ENCODE data around the gene RCOR1. TPM values are rescaled to one million over a fixed set of nuclear protein-coding genes. Genes with fewer than 3 reads are reported as not detected.
A peak's percentile ranks its signal among the peaks of the same experiment; 100 is the strongest.

Gene RCOR1
- total and polyA plus RNA-seq, 4 donors = 3.1 to 24.1 (median 9.7) TPM

DNA sequence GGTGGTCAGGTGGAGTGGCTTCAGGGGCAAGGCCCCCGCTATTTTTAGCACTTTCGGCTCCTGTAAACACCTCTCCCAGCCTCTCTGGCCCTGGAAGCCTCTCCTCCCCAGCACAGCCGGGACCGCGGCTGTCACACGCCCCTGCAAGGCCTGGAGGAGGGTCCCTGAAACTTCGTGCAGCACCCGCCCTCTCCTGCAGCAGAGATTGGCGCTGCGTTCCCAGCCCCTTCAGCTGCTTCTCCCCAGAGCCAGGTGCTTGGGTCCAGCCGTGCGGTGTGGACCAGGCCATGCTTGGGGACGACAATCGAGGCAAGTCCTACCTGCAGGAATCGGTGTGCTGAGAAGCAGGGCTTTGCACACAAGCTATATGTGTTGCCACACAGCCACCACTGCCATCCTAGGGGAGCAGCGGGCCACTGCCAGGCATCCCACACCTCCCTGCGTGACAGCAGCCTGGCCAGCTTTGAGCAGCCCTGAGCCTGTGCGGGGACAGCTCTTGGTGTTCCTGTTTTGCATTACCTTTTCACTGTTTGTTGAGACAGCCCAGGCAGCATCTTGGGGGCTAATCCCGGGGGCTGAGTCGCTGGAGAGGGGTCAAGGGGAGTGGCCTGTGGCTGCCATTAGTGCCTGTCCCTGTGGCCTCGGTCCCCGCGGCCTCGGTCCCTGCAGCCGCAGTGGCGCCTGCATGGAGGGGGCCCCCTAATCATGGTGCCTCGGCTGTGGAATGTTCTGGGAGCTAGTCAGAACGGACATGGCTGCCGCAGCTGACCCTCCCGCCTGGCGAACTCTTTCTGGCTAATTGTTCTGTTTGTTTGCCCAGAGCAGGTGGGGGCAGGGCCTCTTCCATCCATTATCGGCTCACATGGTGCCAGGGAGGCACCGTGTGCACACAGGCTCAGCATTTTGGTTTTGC lies 157.2 kb downstream of the RCOR1 start:
- no peaks in the 10 kb centered on the region for H3K4me1 ChIP-seq (ENCODE audit: control insufficient read depth in 1 of 2, insufficient read depth in 2 of 2, low read length in 2 of 2)
- DNase-seq = no peak
- no peaks in the 10 kb centered on the region for H3K9me3 ChIP-seq (ENCODE audit: control insufficient read depth, low read length)
- WGBS, 2 donors = 86% methylated on average over 33 of the region's 33 CpGs
- no peaks in the 10 kb centered on the region for H3K27me3 ChIP-seq (ENCODE audit: control insufficient read depth in 1 of 2, insufficient read depth in 2 of 2, low read length in 1 of 2)
- intact Hi-C loops (cut with DNase I) = no loop called here
- H3K36me3 ChIP-seq (ENCODE audit: control insufficient read depth in 1 of 2, insufficient read depth in 2 of 2, low read length in 1 of 2) = no peaks in the 10 kb centered on the region
- no peak overlapping the region for H3K4me3 ChIP-seq (ENCODE audit: low read length in 2 of 2)
- ATAC-seq (ENCODE audit: low FRiP score) = no peak
- no peak overlapping the region for H3K27ac ChIP-seq (ENCODE audit: low read depth in 1 of 2, low read length in 2 of 2)

DNA sequence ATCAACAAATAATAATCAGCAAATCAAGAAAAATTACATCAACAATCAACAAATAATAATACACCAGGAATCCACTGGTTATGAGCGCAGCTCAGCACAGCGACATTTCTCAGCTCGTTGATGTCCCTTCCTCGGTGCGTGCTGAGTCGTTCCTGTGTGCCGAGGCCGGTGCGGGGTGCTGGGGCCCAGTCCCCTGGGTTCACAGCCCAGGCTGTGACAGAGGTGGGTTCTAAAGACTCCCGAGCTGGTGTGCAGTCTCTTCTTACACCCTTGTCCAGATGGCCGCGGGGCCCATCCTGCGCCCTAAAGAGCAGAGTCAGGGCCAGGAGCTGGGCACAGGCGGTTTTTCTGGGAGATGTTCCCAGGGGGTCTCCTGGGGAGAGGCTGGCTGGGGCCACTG lies 157.9 kb downstream of the RCOR1 start:
- 94 to 95% methylated on average over 14 of the region's 14 CpGs for WGBS, 2 donors
- H3K27ac ChIP-seq (ENCODE audit: low read depth in 1 of 2, low read length in 2 of 2) = no peak overlapping the region
- intact Hi-C loops (cut with DNase I) = no loop called here
- H3K27me3 ChIP-seq (ENCODE audit: control insufficient read depth in 1 of 2, insufficient read depth in 2 of 2, low read length in 1 of 2) = no peaks in the 10 kb centered on the region
- H3K4me3 ChIP-seq (ENCODE audit: low read length in 2 of 2) = no peak overlapping the region
- H3K36me3 ChIP-seq (ENCODE audit: control insufficient read depth in 1 of 2, insufficient read depth in 2 of 2, low read length in 1 of 2) = no peaks in the 10 kb centered on the region
- ATAC-seq (ENCODE audit: low FRiP score) (no peak), DNase-seq (no peak)
- H3K9me3 ChIP-seq (ENCODE audit: control insufficient read depth, low read length) = no peaks in the 10 kb centered on the region
- no peaks in the 10 kb centered on the region for H3K4me1 ChIP-seq (ENCODE audit: control insufficient read depth in 1 of 2, insufficient read depth in 2 of 2, low read length in 2 of 2)

DNA sequence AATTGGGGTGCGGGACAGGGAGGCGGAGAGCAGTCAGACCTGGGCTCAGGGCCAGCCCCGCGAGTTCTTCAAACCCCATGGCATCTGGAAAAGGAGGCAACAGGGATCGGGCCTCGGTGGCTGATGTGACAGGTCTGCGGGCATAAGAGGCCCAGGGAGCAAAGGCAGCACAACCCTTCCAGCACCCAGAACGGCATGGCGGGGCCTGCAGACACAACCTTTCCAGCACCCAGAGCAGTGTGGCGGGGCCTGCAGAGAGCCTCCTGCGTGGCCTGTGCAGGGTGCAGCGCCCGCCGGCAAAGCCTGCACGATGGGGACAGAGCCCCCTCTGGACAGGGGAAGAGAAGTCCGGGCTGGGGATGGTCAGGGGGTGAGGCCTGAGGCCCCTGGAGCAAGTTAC lies 158.6 kb downstream of the RCOR1 start:
- intact Hi-C loops (cut with DNase I) = no loop called here
- Histone ChIP-seq H3K27ac (ENCODE audit: low read depth in 1 of 2, low read length in 2 of 2) (no peak overlapping the region), H3K9me3 (ENCODE audit: control insufficient read depth, low read length) (no peaks in the 10 kb centered on the region), H3K4me3 (ENCODE audit: low read length in 2 of 2) (no peak overlapping the region), H3K36me3 (ENCODE audit: control insufficient read depth in 1 of 2, insufficient read depth in 2 of 2, low read length in 1 of 2) (no peaks in the 10 kb centered on the region), H3K27me3 (ENCODE audit: control insufficient read depth in 1 of 2, insufficient read depth in 2 of 2, low read length in 1 of 2) (no peaks in the 10 kb centered on the region), H3K4me1 (ENCODE audit: control insufficient read depth in 1 of 2, insufficient read depth in 2 of 2, low read length in 2 of 2) (no peaks in the 10 kb centered on the region)
- ATAC-seq (ENCODE audit: low FRiP score) (no peak), DNase-seq (no peak)
- 84 to 89% methylated on average over 16 of the region's 16 CpGs for WGBS, 2 donors

DNA sequence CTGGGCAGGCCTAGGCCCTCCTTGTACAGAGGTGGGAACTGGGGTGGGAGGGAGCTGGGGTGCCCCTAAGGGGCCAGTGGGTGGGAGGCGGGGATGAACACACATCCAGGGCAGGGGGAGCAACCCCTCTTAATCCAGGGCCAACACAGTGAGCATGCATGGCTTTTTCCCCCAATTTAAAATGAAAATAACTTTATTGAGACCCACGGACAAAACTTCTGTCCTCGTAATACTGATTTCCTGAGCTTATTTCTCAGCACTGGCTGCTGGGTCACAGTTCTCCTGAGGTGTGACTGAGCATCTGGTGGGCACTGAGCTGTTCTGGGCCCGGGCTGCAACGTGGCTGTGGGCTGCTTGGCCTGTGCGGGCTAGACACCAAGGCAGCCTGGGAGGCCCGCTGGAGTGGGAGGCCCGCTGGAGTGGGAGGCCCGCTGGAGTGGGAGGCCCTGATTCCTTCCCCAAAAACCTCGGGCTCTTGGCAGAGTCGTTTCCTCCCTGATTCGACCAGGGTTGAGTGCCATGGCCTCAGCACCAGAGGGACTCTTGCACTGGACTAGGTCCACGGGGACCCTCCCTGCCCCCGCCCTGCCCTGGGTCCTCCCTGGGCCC lies 159.9 kb downstream of the RCOR1 start:
- Histone ChIP-seq H3K27ac (ENCODE audit: low read depth in 1 of 2, low read length in 2 of 2) (no peak overlapping the region), H3K4me3 (ENCODE audit: low read length in 2 of 2) (no peak overlapping the region), H3K4me1 (ENCODE audit: control insufficient read depth in 1 of 2, insufficient read depth in 2 of 2, low read length in 2 of 2) (no peaks in the 10 kb centered on the region), H3K27me3 (ENCODE audit: control insufficient read depth in 1 of 2, insufficient read depth in 2 of 2, low read length in 1 of 2) (no peaks in the 10 kb centered on the region), H3K36me3 (ENCODE audit: control insufficient read depth in 1 of 2, insufficient read depth in 2 of 2, low read length in 1 of 2) (no peaks in the 10 kb centered on the region), H3K9me3 (ENCODE audit: control insufficient read depth, low read length) (no peaks in the 10 kb centered on the region)
- no peak for DNase-seq
- peak; percentile 16 for ATAC-seq (ENCODE audit: low FRiP score)
- intact Hi-C loops (cut with DNase I) = no loop called here
- 87 to 89% methylated on average over 14 of the region's 14 CpGs for WGBS, 2 donors

DNA sequence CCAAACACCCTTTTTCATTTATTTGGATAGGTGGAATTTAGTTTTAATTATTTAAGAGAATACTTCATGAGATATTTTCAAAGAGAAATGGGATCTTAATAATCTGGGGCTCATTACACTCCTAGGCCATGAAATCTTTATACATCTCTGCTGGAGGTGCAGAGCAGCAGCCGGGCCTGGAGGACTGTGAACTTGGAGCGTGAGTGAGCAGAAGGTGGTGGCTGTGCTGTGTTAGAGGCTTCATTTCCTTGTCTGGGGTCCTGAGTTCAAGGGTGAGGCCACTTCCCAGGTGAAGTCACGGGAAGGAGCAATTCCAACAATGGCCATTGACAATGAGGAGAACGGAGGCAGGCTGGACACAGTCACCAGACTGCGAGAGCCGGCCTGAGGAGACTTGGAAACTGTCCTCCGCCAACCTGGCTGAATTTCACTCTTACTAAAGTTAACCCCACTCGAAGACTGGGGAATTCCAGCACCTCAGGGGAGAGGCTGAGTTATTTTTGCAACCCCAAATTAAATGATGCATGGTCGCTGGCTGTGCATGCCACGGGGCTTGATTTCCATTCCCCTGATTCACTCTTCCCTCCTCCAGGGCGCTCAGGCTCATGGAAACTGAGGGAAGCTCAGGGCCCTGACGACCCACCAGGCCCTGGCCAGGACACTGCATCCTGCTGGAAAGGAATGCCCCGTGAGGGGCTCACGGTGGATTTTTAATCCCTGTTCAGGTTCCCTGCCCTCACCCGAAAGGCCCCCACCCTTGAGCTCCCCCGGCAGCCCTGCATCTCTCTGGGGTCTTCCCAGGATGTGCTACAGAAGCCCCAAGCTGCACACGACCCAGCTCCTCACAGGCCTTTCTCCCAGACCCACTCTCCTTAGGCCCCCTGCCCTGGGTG lies 162.2 kb downstream of the RCOR1 start:
- ATAC-seq (ENCODE audit: low FRiP score) (no peak), DNase-seq (no peak)
- WGBS, 2 donors = 82 to 88% methylated on average over 17 of the region's 17 CpGs
- H3K4me3 ChIP-seq (ENCODE audit: low read length in 2 of 2) = no peak overlapping the region
- intact Hi-C loops (cut with DNase I) = no loop called here
- H3K4me1 ChIP-seq (ENCODE audit: control insufficient read depth in 1 of 2, insufficient read depth in 2 of 2, low read length in 2 of 2) = no peaks in the 10 kb centered on the region
- no peaks in the 10 kb centered on the region for H3K36me3 ChIP-seq (ENCODE audit: control insufficient read depth in 1 of 2, insufficient read depth in 2 of 2, low read length in 1 of 2)
- no peaks in the 10 kb centered on the region for H3K27me3 ChIP-seq (ENCODE audit: control insufficient read depth in 1 of 2, insufficient read depth in 2 of 2, low read length in 1 of 2)
- no peak overlapping the region for H3K27ac ChIP-seq (ENCODE audit: low read depth in 1 of 2, low read length in 2 of 2)
- H3K9me3 ChIP-seq (ENCODE audit: control insufficient read depth, low read length) = no peaks in the 10 kb centered on the region

DNA sequence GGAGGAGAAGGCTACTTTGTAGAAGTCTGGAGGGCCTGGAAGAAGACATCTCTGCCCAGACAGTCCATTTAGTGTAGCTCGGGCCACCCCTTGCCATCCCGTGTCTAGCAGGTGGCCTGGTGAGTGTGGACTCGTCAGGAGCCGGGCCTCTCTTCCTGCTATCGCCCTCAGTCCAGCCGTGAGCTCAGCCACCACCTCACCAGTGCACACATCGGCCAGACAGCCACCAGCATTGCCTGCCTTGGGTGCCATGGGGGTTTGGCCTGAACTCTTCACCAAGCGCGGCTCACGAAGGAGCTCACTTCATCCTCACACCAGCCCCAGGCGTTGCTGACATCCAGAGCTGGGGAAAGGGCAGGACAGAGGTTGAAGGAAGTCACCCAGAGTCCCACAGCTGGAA lies 165.2 kb downstream of the RCOR1 start:
- no peaks in the 10 kb centered on the region for H3K9me3 ChIP-seq (ENCODE audit: control insufficient read depth, low read length)
- H3K27me3 ChIP-seq (ENCODE audit: control insufficient read depth in 1 of 2, insufficient read depth in 2 of 2, low read length in 1 of 2) = no peaks in the 10 kb centered on the region
- no peak for ATAC-seq (ENCODE audit: low FRiP score)
- no peaks in the 10 kb centered on the region for H3K4me1 ChIP-seq (ENCODE audit: control insufficient read depth in 1 of 2, insufficient read depth in 2 of 2, low read length in 2 of 2)
- WGBS, 2 donors = 87 to 91% methylated on average over 11 of the region's 11 CpGs
- no peak for DNase-seq
- intact Hi-C loops (cut with DNase I) = no loop called here
- no peak overlapping the region for H3K4me3 ChIP-seq (ENCODE audit: low read length in 2 of 2)
- H3K36me3 ChIP-seq (ENCODE audit: control insufficient read depth in 1 of 2, insufficient read depth in 2 of 2, low read length in 1 of 2) = no peaks in the 10 kb centered on the region
- no peak overlapping the region for H3K27ac ChIP-seq (ENCODE audit: low read depth in 1 of 2, low read length in 2 of 2)

DNA sequence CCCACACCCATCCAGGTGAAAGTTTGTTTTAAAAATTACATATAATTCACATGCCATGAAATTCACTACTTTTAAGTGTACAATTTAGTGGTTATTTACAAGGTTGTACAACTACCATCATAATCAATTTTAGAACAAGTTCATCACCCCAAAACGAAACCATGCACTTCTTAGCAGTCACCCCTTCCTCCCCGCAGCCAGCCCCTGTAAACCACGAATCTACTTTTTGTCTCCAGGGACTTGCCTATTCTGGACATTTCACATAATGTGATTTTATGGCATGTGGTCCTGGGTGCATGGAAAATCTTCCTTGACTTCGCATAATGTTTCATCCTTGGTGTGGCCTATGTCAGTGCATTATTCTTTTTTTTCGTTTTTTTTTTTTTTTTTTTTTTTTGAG lies 165.6 kb downstream of the RCOR1 start:
- Histone ChIP-seq H3K36me3 (ENCODE audit: control insufficient read depth in 1 of 2, insufficient read depth in 2 of 2, low read length in 1 of 2) (no peaks in the 10 kb centered on the region), H3K27ac (ENCODE audit: low read depth in 1 of 2, low read length in 2 of 2) (no peak overlapping the region), H3K9me3 (ENCODE audit: control insufficient read depth, low read length) (no peaks in the 10 kb centered on the region), H3K27me3 (ENCODE audit: control insufficient read depth in 1 of 2, insufficient read depth in 2 of 2, low read length in 1 of 2) (no peaks in the 10 kb centered on the region), H3K4me3 (ENCODE audit: low read length in 2 of 2) (no peak overlapping the region), H3K4me1 (ENCODE audit: control insufficient read depth in 1 of 2, insufficient read depth in 2 of 2, low read length in 2 of 2) (no peaks in the 10 kb centered on the region)
- intact Hi-C loops (cut with DNase I) = no loop called here
- ATAC-seq (ENCODE audit: low FRiP score) = no peak
- no peak for DNase-seq
- 86% methylated on average over 5 of the region's 5 CpGs for WGBS, 2 donors

DNA sequence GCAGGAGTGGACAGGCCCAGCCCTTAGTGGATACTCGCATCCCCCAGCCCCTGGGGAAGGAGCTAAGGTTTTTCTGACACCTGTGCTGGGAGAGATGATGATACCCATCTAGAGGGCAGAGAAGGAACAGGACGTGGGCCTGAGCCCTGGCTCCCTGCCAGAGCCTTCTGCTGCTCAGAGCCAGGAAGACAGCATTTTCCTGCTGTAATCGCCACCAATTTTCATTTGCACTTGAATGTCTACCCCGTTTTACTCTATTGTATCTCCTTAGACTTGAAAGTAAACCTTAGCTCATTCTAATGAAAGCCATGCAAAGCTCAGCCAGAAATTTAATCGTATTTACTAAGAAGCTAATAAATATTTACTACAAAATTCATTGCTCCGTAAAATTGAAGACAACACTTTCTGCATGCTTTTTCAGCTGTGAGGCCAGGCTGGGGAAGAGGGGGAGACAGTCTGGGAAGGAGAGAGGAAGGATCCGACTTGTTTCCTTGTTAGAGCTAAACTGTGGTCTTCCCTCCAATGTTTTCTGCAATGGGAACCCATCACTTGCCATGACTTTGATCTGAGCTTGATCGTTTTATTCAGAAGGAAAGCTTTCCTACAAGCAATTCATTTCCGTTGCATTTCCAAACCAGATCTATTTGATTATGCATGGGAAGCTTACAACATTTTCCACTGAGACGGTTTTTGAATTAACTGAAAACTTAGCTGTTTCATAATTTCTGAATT lies 167.2 kb downstream of the RCOR1 start:
- ATAC-seq (ENCODE audit: low FRiP score) = no peak
- 69 to 75% methylated on average over 10 of the region's 10 CpGs for WGBS, 2 donors
- H3K27ac ChIP-seq (ENCODE audit: low read depth in 1 of 2, low read length in 2 of 2) = no peak overlapping the region

More for the DNA sequence above, 167.2 kb downstream of the RCOR1 start:
- no peak overlapping the region for H3K4me3 ChIP-seq (ENCODE audit: low read length in 2 of 2)
- no peaks in the 10 kb centered on the region for H3K36me3 ChIP-seq (ENCODE audit: control insufficient read depth in 1 of 2, insufficient read depth in 2 of 2, low read length in 1 of 2)
- intact Hi-C loops (cut with DNase I) = no loop called here
- DNase-seq = no peak
- no peaks in the 10 kb centered on the region for H3K9me3 ChIP-seq (ENCODE audit: control insufficient read depth, low read length)
- H3K27me3 ChIP-seq (ENCODE audit: control insufficient read depth in 1 of 2, insufficient read depth in 2 of 2, low read length in 1 of 2) = no peaks in the 10 kb centered on the region
- no peaks in the 10 kb centered on the region for H3K4me1 ChIP-seq (ENCODE audit: control insufficient read depth in 1 of 2, insufficient read depth in 2 of 2, low read length in 2 of 2)
